Neural crest cell (in vitro differentiated cells): ENCODE measurements around the gene LDAH. TPM values are rescaled to one million over a fixed set of nuclear protein-coding genes. Genes with fewer than 3 reads are reported as not detected.
A peak's percentile ranks its signal among the peaks of the same experiment; 100 is the strongest.

Experiments
- DNase-seq: peaks from one replicate; pipeline ENCODE4 v3.0.0; 2021; ENCODE audit warnings: low read depth, mixed read lengths, low spot score
- H3K27ac Mint-ChIP-seq: one replicate; pipeline ENCODE4 v1.8.0; 2021; ENCODE audit warnings: mild to moderate bottlenecking, mixed read lengths; ENCODE audit not compliant: unreplicated experiment
- H3K27me3 Mint-ChIP-seq: 2 replicates; pipeline ENCODE4 v1.8.0; 2021; ENCODE audit warnings: low read depth, mild to moderate bottlenecking, mixed read lengths
- H3K36me3 Mint-ChIP-seq: 2 replicates; pipeline ENCODE4 v1.8.0; 2021; ENCODE audit warnings: low read depth, mild to moderate bottlenecking, mixed read lengths
- H3K4me1 Mint-ChIP-seq: 2 replicates; pipeline ENCODE4 v1.8.0; 2021; ENCODE audit warnings: mixed read lengths
- H3K4me3 Mint-ChIP-seq: one replicate; pipeline ENCODE4 v1.8.0; 2021; ENCODE audit warnings: mild to moderate bottlenecking, mixed read lengths
- H3K9me3 Mint-ChIP-seq: 2 replicates; pipeline ENCODE4 v1.8.0; 2021; ENCODE audit warnings: mixed read lengths
- total RNA-seq: library from RNA; stranded (reverse); gene quantifications from 2 replicates; pipeline ENCODE4 v1.2.1, GENCODE V29; 2021
- TF ChIP-seq, protein P1 (sequence below): fragments of 200-600 bp; sonication (generic); conservative IDR thresholded peaks from 2 replicates; pipeline ENCODE4 v1.5.0; 2021; ENCODE audit warnings: antibody characterized with exemption, mild to moderate bottlenecking

Gene LDAH
- total RNA-seq, 1 donor from 2014 or later = 49.7 TPM

DNA sequence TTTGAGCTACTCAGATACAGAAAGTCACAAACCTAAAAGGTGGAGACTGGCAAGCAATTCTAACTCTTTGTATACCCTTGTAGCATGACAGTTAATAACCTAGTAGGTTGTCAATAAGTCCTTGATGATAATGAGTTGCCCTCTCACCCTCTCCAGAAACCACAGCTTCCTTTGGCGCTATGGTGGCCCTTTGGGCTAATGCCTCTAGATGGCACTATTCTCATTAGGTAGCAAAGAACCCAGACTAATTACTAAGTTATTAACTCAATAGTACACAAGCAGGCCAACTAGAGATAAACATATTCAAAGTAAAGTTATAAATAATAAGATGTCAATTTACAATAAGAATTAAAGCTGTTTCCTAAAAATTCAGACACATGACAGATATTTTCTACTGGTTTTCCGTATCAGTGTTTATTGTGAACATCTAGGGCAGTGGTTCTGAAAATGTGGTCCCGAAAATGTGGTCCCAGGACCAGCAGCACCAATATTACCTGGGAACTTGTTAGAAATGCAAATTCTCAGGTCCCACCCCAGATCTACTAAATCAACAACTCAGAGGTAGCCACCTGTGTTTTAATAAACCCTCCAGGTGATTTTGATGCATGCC, 41.1 kb downstream of the LDAH start:
- TF ChIP-seq, protein P1, sequence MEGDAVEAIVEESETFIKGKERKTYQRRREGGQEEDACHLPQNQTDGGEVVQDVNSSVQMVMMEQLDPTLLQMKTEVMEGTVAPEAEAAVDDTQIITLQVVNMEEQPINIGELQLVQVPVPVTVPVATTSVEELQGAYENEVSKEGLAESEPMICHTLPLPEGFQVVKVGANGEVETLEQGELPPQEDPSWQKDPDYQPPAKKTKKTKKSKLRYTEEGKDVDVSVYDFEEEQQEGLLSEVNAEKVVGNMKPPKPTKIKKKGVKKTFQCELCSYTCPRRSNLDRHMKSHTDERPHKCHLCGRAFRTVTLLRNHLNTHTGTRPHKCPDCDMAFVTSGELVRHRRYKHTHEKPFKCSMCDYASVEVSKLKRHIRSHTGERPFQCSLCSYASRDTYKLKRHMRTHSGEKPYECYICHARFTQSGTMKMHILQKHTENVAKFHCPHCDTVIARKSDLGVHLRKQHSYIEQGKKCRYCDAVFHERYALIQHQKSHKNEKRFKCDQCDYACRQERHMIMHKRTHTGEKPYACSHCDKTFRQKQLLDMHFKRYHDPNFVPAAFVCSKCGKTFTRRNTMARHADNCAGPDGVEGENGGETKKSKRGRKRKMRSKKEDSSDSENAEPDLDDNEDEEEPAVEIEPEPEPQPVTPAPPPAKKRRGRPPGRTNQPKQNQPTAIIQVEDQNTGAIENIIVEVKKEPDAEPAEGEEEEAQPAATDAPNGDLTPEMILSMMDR = peak; percentile 62
- DNase-seq = no peak
- Mint-ChIP-seq H3K27ac (no peak overlapping the region), H3K9me3 (no peaks in the 10 kb centered on the region), H3K4me1 (no peaks in the 10 kb centered on the region), H3K36me3 (peaks cover 16% of the 10 kb centered on the region), H3K4me3 (no peak overlapping the region), H3K27me3 (no peaks in the 10 kb centered on the region)

GRCh38 chr2:20771299-20771698, 51.6 kb downstream of the LDAH start:
- H3K36me3 Mint-ChIP-seq = no peaks in the 10 kb centered on the region
- H3K4me1 Mint-ChIP-seq = no peaks in the 10 kb centered on the region
- no peak for DNase-seq
- no peaks in the 10 kb centered on the region for H3K27me3 Mint-ChIP-seq
- H3K27ac Mint-ChIP-seq = no peak overlapping the region
- TF ChIP-seq, protein P1 = no peak
- H3K4me3 Mint-ChIP-seq = no peak overlapping the region
- H3K9me3 Mint-ChIP-seq = no peaks in the 10 kb centered on the region

DNA sequence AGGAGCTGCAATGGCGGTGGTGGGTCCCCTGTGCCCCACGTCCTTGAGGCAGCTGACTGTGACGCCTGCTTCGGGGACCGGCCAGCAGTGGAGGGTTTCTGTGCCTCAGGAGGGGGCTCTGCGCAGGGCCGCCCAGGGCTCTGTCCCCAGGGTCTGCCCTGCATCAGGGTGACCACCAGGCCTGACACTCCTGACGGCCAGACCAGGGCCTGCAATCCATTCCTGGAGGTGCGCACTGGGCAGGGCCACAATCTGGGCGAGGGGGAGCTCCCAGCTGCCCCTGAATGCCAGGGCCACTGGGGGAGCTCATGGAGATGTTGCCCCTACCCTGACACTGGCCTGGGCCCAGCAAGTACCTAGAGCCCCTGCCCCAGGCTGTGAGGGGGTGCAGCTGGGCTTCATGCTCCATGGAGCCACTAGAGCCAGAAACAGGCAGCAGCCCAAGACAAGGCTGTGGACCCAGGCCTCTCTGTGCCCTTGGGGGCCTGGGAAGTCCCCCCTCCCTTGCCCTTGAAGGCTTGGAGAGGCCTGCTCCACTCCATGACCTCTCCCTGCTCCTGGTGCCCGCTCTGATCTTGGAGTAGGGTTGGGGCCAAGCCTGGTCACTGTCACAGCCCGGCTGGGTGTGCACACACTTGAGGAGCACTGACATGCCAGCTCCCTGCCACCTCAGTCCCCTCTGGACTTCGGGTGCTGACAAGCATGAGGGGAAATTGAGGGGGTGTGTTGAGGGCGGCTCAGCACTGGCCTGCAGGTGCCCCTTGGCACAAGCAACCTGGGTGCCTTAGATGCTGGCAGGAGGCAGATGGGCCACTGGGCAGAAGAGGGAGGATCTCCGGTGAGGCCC, 55.9 kb downstream of the LDAH start:
- H3K9me3 Mint-ChIP-seq = no peaks in the 10 kb centered on the region
- no peaks in the 10 kb centered on the region for H3K27me3 Mint-ChIP-seq
- TF ChIP-seq, protein P1 = no peak
- no peak overlapping the region for H3K4me3 Mint-ChIP-seq
- H3K4me1 Mint-ChIP-seq = no peaks in the 10 kb centered on the region
- H3K36me3 Mint-ChIP-seq = peaks cover 4% of the 10 kb centered on the region
- DNase-seq = no peak
- H3K27ac Mint-ChIP-seq = no peak overlapping the region

DNA sequence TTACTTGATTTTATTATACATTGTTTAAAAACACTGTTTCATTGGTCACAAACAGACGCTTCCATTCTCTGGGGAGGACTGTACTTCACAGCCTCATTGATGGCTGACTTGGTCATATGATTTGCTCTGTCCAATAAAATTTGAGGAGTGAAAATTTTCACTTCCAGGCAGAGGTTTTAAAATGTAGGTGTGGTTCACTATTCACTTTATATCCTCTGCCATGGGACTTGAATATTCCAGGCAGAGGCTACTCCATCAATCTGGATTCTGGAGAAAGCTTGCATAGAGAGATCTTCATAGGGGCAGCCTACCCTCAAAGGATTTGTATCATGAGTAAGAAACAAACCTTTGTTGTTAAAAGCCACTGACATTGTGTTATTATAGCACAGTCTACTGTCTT, 56.7 kb downstream of the LDAH start:
- DNase-seq = no peak
- H3K27me3 Mint-ChIP-seq = no peaks in the 10 kb centered on the region
- peaks cover 4% of the 10 kb centered on the region for H3K36me3 Mint-ChIP-seq
- H3K4me1 Mint-ChIP-seq = no peaks in the 10 kb centered on the region
- TF ChIP-seq, protein P1 = no peak
- H3K4me3 Mint-ChIP-seq = no peak overlapping the region
- H3K27ac Mint-ChIP-seq = no peak overlapping the region
- H3K9me3 Mint-ChIP-seq = no peaks in the 10 kb centered on the region

GRCh38 chr2:20762945-20763683, 59.8 kb downstream of the LDAH start:
- H3K27ac Mint-ChIP-seq = no peak overlapping the region
- no peaks in the 10 kb centered on the region for H3K4me1 Mint-ChIP-seq
- H3K36me3 Mint-ChIP-seq = peaks cover 11% of the 10 kb centered on the region
- H3K4me3 Mint-ChIP-seq = no peak overlapping the region
- H3K27me3 Mint-ChIP-seq = no peaks in the 10 kb centered on the region
- no peaks in the 10 kb centered on the region for H3K9me3 Mint-ChIP-seq
- TF ChIP-seq, protein P1 = no peak
- no peak for DNase-seq
